Left renal pelvis (tissue), 4 donors: Measurements from ENCODE around the gene WFDC1. TPM values are rescaled to one million over a fixed set of nuclear protein-coding genes. Genes with fewer than 3 reads are reported as not detected.

Experiments
- DNase-seq, 4 donors: peaks; one replicate each; pipeline ENCODE4 v3.0.0-alpha.2; 2013; ENCODE audit warnings: low read depth in 4 of 4, low spot score in 3 of 4
- polyA plus RNA-seq, 4 donors: library from polyadenylated mRNA; unstranded; fragments of 120-200 nt; gene quantifications; one replicate each; pipeline ENCODE4 v1.2.1, GENCODE V29; 2013; ENCODE audit not compliant: insufficient read length in 4 of 4

Gene WFDC1
- polyA plus RNA-seq, 4 donors, result 2.4 to 5.0 (median 3.7) TPM

DNA sequence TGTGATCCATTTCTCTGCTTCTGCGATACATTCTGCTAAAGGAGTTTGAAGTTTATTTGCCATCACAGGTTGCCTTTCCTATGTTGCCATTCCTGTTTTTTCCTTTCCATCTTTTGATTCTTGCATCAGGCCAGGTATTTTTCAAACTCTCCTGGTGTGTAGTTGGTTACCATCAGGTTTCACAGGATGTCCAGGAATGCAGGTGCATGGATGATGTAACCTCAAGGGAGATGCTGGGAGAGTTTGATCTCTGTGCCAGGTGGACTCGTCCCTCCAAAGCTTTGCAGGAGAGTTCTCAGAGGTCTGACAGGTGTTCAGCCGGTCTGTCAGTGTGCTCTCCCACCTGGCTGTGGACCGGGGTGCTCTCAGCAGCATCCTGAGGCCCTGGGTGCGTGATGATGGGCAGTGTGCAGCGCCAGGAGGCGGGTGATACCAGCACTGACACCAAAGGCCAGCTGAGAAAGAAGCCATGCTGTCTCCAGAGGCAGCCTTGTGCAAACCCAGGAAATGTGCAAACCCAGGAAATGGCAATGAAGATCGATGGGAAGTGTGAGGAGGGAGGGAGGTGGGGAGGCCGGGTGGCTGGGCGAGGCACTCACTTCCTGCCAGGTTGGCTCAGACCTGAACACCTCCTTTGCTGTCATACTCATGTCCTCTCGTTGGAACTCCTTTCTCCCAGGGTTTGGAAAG is 75.4 kb downstream of the WFDC1 start:
- DNase-seq, result no peak

GRCh38 chr16:84370723-84371552 is 76.3 kb downstream of the WFDC1 start:
- DNase-seq, result no peak

GRCh38 chr16:84371553-84371865 is 76.8 kb downstream of the WFDC1 start:
- DNase-seq, result no peak

DNA sequence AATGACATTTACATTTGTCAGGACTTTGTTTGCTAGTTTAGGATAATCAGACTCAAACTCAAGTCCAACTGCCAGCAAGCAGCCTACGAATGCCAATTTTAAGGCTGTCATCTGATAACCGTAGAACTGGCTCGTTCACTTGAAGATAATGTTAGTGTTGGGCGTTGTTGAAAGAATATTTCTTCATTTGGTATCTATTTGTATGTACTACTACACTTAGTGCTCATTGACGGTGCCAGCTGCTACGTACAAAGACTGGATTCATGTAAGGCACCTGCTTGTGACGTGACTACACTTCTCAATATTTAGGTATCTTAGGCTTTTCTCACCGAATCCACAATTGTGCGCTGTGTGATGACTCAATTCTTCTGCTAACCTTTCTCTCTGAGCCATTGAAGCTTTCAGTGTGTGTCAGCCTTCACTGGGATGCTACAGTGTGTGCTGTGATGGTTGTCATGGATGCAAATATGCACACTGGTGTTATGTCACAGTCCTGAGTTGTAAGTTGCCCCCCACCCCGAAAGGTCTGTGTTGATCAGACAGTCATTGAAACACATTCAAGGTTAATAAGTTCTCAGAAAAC is 79.3 kb downstream of the WFDC1 start:
- DNase-seq, result no peak

GRCh38 chr16:84378099-84378498 is 83.4 kb downstream of the WFDC1 start:
- DNase-seq, result no peak

DNA sequence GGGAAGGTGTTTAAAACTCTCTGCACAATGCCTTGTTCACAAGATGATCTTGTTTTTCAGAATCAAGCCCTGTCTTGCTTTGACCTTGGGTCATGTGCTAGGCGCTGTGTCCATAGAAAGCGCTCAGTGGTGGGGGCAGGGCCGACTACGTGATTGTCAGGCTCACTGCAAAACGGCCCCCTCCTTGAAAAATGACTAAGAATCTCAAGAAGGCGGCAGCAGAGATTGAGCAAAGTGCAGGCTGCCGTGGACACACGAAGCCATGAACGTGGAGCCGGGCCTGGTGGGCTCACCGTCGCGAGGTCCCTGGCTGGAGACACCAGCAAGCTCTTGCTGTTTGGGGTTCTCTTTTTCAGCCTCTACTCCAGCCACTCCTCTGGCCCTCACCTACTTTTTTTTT is 83.9 kb downstream of the WFDC1 start:
- DNase-seq, result no peak

DNA sequence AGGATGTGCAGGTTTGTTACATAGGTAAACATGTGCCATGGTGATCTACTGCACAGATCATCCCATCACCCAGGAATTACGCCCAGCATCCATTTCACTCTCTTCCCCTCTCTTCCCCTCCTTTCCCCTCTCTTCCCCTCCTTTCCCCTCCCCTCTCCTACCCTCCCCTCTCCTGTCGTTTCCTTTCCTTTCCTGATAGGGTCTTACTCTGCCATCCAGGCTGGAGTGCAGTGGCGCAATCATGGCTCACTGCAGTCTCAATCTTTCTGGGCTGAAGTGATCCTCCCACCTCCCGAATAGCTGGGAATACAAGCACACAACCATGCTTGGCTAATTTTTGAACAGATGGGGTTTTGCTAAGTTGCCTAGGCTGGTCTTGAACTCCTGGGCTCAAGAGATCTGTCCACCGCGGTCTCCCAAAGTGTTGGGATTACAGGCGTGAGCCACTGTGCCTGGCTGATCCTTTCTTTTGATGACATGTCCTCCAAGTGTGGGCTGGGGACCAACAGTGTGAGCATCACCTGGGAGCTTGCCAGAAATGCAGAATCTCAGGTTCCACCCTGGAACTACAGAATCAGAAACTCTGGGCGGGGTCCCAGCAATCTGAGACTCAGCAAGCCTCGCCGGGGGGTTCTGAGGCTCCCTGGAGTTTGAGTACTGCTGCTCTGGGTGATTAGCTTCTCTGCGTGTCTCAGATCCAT is 84.5 kb downstream of the WFDC1 start:
- DNase-seq, result no peak

Other genes with a start within 250 kb of the WFDC1 start
- gene MBTPS1, start 177.9 kb upstream of the WFDC1 start, polyA plus RNA-seq, result 100 to 1,000 TPM; 111 to 142 (median 112) TPM
- 10 to 100 TPM; 36.6 to 51.1 (median 48.6) TPM for gene HSDL1, start 149.7 kb upstream of the WFDC1 start, polyA plus RNA-seq
- 1 to 10 TPM in 3 of 4 donors, under 1 TPM in 1; 0.57 to 7.5 (median 4.9) TPM for gene DNAAF1, start 149.6 kb upstream of the WFDC1 start, polyA plus RNA-seq
- 10 to 100 TPM; 27.7 to 65.0 (median 37.7) TPM for gene TAF1C, start 107.8 kb upstream of the WFDC1 start, polyA plus RNA-seq
- gene ADAD2, start 103.7 kb upstream of the WFDC1 start, polyA plus RNA-seq, result under 1 TPM in 2 of 4 donors, not detected in 2; 0.16 to 0.25 TPM
- gene KCNG4, start 54.9 kb upstream of the WFDC1 start, polyA plus RNA-seq, result under 1 TPM in 2 of 4 donors, not detected in 2; 0.03 to 0.09 TPM
- gene ATP2C2, start 73.7 kb downstream of the WFDC1 start, polyA plus RNA-seq, result 1 to 10 TPM in 2 of 4 donors, under 1 TPM in 2; 0.27 to 2.1 (median 1.0) TPM
- 10 to 100 TPM; 18.6 to 19.5 (median 19.0) TPM for gene MEAK7, start 209.8 kb downstream of the WFDC1 start, polyA plus RNA-seq